Skin epidermis (tissue), 12 donors: ENCODE measurements around the gene CD44.

Experiments used
- H3K27ac ChIP-seq, 21 experiments: fragments of 200-600 bp; sonication (generic) in 11 of 21; one replicate each; pipeline ENCODE4 v1.5.0; 2020; ENCODE audit warnings: mild to moderate bottlenecking in 3 of 21, inconsistent platforms in 2 of 21, moderate library complexity in 2 of 21
- H3K4me3 ChIP-seq, 7 experiments: fragments of 200-600 bp; sonication (generic) in 2 of 7; one replicate each; pipeline ENCODE4 v1.5.0; 2020; ENCODE audit warnings: inconsistent platforms in 2 of 7, mild to moderate bottlenecking in 2 of 7, moderate library complexity in 1 of 7

The CD44 gene

DNA sequence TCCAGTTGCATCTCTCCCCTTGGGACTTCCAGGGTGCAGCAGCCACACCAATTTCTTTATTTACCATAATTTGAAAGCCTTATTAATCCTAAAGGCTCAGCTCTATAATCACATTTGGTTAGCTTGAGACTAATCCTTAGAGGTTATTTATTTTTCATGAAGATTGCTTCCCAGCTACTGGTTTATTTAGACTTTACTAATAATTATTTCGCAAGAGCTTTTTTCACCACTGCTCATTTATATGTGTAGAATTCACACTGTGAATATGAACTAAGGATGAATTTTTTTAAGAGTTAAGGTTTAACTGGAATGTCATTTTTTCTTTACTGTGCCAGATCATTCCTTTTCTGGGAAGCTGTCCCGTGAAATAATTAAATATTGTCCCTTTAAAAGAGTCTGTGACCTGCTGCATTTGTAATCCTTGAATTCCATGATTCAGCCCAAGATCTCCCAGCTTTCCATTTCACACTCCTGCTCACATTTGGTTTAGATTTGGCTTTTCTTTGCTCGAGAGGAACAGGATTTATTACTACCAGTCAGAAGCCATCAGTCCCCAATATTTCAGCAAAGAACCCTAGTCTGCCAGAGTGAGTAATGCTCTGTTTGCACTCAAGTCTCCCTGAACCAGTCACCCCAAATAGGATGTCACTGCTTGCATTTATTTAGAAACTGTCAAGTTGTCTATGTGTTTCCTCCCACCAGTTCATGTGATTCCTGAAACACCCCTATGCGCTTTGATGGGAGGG, 4.4 kb upstream of the CD44 start:
- Histone ChIP-seq H3K4me3 (no peak overlapping the region), H3K27ac (peak overlapping the region in 2 of 21 experiments; percentile 41 to 72)

DNA sequence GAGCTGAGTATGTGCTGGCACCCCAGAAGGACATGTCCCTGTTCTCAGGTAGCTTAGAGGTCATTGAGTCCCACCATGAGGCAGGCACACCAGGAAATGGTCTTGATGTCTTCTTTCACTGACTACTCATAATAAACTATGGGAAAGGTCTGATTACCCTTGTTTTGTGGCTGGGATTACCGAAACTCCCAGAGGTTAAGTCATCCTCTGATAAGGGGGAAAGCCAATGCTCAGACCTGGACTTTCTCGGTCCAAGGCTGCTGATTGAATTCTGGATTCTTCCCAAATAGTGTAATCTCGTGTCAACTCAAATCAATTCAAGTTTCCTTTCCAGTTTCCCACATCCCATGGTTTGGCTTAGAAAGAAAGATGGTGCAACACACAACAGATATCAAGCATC, 3.7 kb upstream of the CD44 start:
- no peak overlapping the region for H3K4me3 ChIP-seq
- peak overlapping the region in 2 of 21 experiments; percentile 41 to 72 for H3K27ac ChIP-seq

- Histone ChIP-seq H3K27ac (no peak overlapping the region), H3K4me3 (no peak overlapping the region)
Measured at GRCh38 chr11:35136311-35136710, 2.7 kb upstream of the CD44 start.

- peak overlapping the region in 15 of 21 experiments; percentile 94 to 100 (median 99) for H3K27ac ChIP-seq
- H3K4me3 ChIP-seq, result peak overlapping the region in 3 of 7 experiments; percentile 61 to 84 (median 71)
Measured at GRCh38 chr11:35138058-35138457, 913 bp upstream of the CD44 start.

DNA sequence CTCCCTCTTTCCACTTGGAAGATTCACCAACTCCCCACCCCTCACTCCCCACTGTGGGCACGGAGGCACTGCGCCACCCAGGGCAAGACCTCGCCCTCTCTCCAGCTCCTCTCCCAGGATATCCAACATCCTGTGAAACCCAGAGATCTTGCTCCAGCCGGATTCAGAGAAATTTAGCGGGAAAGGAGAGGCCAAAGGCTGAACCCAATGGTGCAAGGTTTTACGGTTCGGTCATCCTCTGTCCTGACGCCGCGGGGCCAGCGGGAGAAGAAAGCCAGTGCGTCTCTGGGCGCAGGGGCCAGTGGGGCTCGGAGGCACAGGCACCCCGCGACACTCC, 397 bp upstream of the CD44 start:
- H3K4me3 ChIP-seq, result peak overlapping the region; percentile 57 to 91 (median 71)
- H3K27ac ChIP-seq, result peak overlapping the region in 20 of 21 experiments; percentile 94 to 100 (median 98)

DNA sequence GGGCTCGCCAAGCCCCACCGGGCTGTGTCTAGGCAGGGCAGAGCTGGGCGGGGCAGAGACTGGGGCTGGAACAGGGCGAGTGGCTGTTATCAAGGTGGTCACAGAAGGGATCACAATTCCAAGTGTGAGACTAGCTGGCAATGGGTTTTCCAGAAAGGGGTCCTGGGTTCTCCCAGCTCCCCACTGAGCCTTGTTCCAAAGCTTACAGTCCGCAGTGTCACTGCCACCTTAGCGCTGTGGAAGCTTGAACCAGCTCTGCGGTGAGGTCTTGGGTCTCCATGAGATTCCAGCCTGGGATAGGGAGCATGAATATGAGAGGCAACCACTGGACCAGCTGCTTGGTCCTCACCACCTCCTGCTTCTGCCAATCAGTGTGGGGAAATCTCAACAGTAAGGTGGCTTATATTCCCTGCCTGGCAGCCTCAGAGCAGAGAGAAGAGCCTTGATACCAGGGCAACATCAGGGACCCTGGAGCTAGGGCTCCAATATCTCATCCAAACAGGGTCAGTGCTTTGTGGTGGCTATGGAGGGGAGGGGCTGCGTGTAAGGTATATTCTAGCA, 831 bp downstream of the CD44 start:
- Histone ChIP-seq H3K27ac (peak overlapping the region; percentile 94 to 100 (median 98)), H3K4me3 (peak overlapping the region; percentile 57 to 91 (median 71))

- Histone ChIP-seq H3K4me3 (peak overlapping the region; percentile 57 to 91 (median 71)), H3K27ac (peak overlapping the region; percentile 36 to 100 (median 98))
Measured at GRCh38 chr11:35141071-35141470, 2.1 kb downstream of the CD44 start.

- peak overlapping the region; percentile 57 to 91 (median 71) for H3K4me3 ChIP-seq
- H3K27ac ChIP-seq, result peak overlapping the region; percentile 36 to 100 (median 98)
Measured at GRCh38 chr11:35141571-35141971, 2.6 kb downstream of the CD44 start.

DNA sequence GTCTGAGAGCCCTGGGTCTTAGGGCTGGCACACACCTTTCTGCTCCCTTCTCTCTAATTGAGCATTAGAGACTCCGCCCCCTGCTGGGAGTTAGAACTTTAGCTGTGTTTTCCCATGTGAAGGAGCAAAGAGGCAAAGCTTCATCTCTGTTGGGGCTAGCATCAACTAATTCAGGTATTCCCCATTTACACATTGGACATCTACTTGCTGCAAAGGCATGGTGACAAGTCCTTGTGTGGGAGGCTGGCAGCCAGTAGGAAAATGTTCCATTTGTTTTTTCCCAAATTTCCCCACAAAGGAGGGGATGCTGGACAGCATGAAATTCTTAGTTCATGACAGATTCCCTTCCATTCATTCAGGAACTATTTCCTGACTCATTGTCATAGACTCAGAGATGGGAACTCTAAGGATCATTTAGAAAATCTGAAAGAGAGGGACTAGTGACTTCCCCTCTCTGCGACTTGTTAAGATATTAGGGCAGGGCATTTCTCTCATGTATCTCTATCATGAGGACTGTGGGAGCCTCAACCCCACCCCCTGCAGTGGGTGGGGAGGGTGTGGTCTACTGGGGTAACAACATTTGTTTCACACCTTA, 3.6 kb downstream of the CD44 start:
- H3K27ac ChIP-seq, result peak overlapping the region in 18 of 21 experiments; percentile 75 to 100 (median 98)
- peak overlapping the region; percentile 19 to 91 (median 71) for H3K4me3 ChIP-seq

GRCh38 chr11:35143297-35144135, 4.5 kb downstream of the CD44 start:
- peak overlapping the region; percentile 4 to 91 (median 23) for H3K4me3 ChIP-seq
- H3K27ac ChIP-seq, result peak overlapping the region in 20 of 21 experiments; percentile 60 to 100 (median 98)

DNA sequence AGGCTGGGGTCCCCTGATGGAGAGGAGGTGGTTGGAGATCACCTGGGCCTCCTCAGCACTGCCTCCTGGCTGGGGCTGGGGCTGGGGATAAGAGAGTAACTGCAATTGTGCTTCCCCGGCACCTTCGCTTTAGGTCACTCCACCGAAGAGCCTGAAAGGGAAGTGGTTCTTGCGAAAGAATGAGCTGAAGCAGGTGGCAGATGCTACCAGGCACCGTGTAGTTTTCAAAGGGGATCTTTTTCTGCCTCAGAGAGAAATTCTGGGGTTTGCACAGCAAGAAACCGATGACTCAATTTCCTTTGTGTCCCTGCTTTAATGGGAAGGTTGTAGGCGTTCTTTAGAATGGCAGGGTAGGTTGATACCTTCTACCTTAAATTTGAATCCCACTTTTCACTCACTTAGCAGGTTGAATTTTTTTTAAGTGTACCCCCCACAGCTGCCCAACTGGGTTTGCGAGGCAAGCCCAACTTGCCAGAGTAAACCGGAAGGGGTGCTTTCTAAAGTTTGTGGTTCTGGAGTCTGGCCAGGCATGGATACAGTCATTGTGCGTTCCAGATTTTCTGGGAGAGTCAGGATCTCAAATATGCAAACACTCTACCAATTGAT, 5.3 kb downstream of the CD44 start:
- peak overlapping the region in 6 of 7 experiments; percentile 10 to 91 (median 42) for H3K4me3 ChIP-seq
- peak overlapping the region in 20 of 21 experiments; percentile 60 to 100 (median 98) for H3K27ac ChIP-seq

- H3K4me3 ChIP-seq, result peak overlapping the region in 2 of 7 experiments; percentile 61 to 84
- H3K27ac ChIP-seq, result peak overlapping the region in 20 of 21 experiments; percentile 45 to 100 (median 83)
Measured at GRCh38 chr11:35144806-35145205, 5.8 kb downstream of the CD44 start.

DNA sequence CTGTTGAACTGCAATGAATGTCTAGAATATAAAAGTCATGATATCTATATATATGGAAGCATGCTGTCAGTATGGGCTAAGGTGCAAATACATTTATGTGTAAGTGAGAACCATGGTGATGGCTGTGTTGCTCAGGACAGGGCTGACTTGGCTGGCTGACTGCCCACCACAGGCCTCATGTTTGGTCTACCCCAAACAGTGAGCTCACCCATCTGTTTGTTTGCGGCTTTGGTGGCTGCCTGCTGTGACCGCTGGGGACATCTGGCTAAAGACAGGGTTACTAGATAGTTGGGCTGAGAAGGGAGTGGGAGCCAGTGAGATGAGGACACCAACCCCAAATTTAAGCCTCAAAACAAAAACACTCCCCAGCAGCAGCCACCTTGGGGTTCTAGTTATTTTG, 6.3 kb downstream of the CD44 start:
- H3K27ac ChIP-seq, result peak overlapping the region in 20 of 21 experiments; percentile 11 to 100 (median 80)
- peak overlapping the region in 3 of 7 experiments; percentile 2 to 84 (median 14) for H3K4me3 ChIP-seq

DNA sequence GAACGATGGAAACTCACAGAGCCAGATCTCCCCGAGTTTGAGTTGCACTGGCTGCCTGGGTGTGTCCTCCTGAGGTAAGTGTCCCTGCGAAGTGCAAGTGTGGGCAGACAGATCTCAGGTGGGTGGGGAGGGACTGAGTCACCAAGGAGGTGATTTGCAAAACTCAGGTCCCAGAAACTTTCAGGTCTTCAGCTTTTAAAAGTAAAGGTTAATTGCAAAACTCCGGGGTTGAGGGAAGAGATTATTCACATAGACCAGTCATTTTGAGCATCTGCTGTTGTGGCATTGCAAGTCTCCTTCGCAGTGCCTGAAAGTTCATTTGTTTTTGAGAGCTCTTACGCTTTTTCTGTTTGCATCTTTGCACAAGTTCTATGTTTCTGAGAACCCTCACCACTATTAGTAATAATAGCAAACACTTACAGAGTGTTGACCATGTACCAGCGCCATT, 7.1 kb downstream of the CD44 start:
- H3K4me3 ChIP-seq, result peak overlapping the region in 3 of 7 experiments; percentile 2 to 84 (median 14)
- peak overlapping the region in 19 of 21 experiments; percentile 45 to 100 (median 81) for H3K27ac ChIP-seq

GRCh38 chr11:35146711-35147110, 7.7 kb downstream of the CD44 start:
- Histone ChIP-seq H3K4me3 (no peak overlapping the region), H3K27ac (peak overlapping the region in 18 of 21 experiments; percentile 15 to 100 (median 80))

DNA sequence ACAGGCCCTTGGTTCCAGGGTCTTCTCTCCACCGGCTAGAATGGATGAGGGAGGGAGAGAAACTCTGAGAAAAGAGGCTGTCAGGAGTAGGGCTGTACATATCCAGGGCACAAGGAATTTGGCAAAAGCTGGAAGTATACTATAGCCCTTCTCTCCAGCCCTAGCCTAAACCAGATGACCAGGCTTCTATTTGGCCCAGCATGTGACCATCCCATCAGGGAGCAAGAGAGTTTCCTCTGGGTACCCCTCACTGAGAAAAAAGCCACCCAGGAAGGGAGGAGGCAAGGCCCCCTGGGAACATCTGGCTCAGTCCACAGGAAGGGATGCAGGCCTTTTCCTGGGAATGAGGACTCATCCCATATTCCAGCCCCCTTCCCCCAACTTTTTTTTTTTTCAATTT, 8.3 kb downstream of the CD44 start:
- Histone ChIP-seq H3K27ac (peak overlapping the region in 12 of 21 experiments; percentile 15 to 100 (median 70)), H3K4me3 (no peak overlapping the region)

DNA sequence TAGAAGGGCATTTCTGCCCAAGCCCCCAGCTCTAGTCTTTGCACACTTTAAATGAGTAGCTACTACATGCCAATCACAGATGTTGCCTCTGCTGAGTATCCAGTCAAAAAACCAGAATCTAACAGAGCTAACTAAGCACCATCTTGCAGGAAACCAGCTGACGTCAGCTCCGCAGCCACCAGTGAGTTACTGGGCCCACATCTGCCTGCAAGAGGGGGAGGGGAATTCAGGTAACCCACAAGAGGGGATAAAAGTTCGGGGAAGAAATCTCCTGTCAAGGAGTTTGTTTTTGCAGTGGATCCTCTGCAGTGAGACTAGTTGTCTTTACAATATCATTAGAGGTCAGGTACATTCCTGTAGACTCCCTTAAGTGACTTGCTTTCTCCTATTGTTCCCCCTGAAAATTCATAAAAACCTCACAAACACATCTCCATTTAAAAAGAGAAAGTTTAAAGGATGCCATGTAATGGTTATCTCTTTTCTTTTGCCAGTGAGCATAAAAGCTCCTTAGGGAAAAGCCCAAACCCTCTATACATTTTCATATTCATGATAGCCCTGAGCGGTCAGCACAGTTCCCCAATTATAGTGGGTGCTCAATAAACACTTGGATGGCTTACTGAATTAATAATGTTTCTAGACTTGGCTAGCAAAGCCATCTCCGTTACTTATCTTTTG, 9.3 kb downstream of the CD44 start:
- H3K27ac ChIP-seq, result peak overlapping the region in 1 of 21 experiments; percentile 26

DNA sequence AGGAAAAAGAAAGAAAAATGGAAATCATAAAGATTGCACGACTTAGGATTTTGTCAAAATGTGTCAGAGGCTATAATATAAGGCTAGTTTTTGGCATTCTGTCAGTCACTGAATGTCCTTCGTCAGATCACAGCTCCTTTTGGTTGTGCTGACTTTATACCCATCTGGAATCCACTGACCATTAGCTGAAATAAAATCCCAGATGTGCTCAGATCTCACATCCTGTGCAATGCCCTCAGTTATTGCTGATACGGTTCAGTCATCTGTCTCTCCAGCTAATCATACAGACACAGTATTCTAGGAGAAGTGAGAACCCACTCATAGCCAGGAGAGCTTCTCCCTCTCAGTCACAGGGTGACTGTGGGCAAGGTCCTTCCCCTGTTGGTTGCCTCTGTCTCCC, 11.5 kb downstream of the CD44 start:
- Histone ChIP-seq H3K4me3 (no peak overlapping the region), H3K27ac (peak overlapping the region in 11 of 21 experiments; percentile 10 to 64 (median 37))

More for the DNA sequence above, 9.3 kb downstream of the CD44 start:
- no peak overlapping the region for H3K4me3 ChIP-seq
